HT-29 (cell line): ENCODE results near the gene MYPN. TPM values are rescaled to one million over a fixed set of nuclear protein-coding genes. Genes with fewer than 3 reads are reported as not detected.
A peak's percentile ranks its signal among the peaks of the same experiment; 100 is the strongest.
"Not testable (repeated sequence)": the region's sequence is repeated elsewhere in the genome, so short reads cannot be mapped to it uniquely, and the experiment has no call there.

Experiments
- DNase-seq: peaks from one replicate; pipeline ENCODE4 v3.0.0-alpha.2; 2015; ENCODE audit warnings: low spot score
- total RNA-seq: library from RNA; depleted of rRNA; stranded (reverse); fragments of >200 nt; shearing (Covaris generic); gene quantifications from 2 replicates; pipeline ENCODE4 v1.2.3, GENCODE V29; 2014; rRNA removed

MYPN gene, protein sequence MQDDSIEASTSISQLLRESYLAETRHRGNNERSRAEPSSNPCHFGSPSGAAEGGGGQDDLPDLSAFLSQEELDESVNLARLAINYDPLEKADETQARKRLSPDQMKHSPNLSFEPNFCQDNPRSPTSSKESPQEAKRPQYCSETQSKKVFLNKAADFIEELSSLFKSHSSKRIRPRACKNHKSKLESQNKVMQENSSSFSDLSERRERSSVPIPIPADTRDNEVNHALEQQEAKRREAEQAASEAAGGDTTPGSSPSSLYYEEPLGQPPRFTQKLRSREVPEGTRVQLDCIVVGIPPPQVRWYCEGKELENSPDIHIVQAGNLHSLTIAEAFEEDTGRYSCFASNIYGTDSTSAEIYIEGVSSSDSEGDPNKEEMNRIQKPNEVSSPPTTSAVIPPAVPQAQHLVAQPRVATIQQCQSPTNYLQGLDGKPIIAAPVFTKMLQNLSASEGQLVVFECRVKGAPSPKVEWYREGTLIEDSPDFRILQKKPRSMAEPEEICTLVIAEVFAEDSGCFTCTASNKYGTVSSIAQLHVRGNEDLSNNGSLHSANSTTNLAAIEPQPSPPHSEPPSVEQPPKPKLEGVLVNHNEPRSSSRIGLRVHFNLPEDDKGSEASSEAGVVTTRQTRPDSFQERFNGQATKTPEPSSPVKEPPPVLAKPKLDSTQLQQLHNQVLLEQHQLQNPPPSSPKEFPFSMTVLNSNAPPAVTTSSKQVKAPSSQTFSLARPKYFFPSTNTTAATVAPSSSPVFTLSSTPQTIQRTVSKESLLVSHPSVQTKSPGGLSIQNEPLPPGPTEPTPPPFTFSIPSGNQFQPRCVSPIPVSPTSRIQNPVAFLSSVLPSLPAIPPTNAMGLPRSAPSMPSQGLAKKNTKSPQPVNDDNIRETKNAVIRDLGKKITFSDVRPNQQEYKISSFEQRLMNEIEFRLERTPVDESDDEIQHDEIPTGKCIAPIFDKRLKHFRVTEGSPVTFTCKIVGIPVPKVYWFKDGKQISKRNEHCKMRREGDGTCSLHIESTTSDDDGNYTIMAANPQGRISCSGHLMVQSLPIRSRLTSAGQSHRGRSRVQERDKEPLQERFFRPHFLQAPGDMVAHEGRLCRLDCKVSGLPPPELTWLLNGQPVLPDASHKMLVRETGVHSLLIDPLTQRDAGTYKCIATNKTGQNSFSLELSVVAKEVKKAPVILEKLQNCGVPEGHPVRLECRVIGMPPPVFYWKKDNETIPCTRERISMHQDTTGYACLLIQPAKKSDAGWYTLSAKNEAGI (N-terminal part only)
- not detected in 2 replicates for total RNA-seq

DNA sequence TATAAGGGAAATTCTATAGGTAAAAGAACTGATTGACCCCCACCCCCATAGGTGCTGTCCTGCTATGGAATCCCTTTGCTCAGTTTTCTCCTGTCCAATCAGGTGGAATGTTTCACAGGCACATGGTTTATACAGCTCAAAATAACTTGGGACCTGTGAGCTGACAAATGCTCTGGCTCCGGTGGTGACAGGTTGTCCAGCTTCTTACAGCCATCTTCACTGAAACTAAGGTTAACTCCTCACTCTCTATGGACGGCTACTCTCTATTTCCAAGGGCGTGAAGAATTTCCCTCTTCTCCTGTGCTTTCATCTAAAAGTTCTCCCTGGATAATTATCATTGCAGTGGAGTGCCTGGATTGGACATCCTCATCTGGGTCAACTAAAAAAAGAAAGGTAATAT, at the start of gene MYPN:
TSS of gene MYPN (plus strand) at position 158 of the 400 bp plus-strand sequence. CDS start 11,951 bp downstream, outside the sequence.
- no peak for DNase-seq

DNA sequence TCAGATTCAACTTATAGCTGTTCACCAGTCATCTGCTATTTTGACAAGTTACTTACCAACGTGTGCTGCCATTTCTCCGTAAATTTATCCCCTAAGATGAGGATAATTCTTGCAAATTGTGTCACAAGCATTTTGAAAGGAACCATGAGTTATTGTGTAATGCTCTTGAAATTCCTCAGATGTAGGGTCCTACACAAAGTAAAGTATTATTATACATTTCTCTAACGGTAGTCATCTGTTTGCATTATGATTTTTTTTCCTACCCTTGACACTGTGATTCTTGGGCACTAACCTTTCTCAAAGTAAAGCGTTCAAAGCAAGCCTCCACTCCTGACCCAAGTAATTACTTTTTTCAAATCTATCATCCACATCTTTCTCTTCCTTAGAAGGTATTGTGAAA, 42.3 kb upstream of the MYPN start:
- no peak for DNase-seq

DNA sequence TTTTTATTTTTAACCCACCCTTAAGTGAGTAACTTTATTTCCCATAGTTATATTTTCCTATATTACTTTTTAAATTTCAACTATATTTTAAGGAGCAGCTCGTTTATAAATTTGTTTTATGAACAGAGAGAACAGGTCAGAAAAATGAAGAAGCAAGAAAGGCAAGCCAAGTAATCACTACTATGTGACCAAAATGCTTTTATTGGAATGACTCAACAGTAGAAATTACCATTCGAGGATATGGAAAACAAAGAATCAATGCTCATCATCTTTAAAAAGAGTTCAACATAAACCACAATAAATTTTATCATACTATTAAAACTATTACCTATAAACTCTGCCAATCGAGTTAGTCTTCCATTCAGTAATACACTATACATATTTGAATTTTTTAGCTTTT, 41.8 kb upstream of the MYPN start:
- DNase-seq, result no peak

DNA sequence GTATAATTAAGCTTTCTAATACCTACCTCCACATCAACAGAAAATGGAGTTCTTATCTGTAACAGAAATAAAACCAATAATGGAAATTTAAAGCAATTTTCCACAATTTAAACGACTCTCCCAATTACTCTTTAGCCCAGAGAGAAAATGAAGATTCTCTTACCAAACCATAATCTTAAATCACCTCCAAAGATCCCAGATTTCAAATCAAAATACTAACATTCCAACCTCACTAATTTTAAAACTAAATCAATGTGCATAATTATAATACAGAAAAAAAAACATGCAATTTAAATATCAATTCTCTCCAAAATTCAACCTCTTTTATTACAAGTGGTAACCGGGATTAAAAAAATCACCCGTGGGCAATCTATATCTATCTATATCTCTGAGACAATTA, 35.7 kb upstream of the MYPN start:
- no peak for DNase-seq

DNA sequence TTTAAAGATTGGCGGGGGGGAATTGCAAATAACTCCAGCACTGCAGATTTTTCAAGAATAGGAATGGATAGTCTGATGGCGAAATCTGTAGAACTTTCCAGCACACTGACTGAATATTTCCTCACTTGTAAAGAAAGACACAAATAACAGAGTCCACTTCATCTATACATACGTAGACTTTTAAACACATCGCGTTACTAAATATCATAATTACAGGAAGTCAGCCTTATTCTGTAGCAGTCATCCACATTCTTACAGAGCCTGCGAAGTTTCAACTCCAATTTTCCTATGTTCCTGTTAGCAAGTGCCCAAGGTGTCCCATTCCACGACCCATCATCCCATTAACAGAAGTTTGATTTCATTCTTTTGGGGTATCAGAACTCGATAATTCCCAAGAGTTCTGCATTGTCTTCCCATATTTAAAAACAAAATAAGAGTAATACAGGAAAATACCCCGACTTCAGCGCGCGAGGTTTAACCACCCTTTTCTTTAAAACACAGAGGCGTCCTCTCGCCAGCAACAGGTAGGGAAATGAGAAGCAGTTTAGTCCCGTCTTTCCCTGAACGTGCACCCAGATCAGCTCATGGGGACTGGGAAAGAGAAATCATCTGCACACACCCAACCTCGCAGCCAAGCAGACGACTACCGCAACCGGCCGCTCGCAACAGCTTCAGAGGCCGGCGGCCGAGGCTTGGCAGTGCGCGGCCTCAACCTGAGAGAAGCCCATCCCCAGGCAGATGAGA, 35.1 kb upstream of the MYPN start:
- DNase-seq, result peak; percentile 56

DNA sequence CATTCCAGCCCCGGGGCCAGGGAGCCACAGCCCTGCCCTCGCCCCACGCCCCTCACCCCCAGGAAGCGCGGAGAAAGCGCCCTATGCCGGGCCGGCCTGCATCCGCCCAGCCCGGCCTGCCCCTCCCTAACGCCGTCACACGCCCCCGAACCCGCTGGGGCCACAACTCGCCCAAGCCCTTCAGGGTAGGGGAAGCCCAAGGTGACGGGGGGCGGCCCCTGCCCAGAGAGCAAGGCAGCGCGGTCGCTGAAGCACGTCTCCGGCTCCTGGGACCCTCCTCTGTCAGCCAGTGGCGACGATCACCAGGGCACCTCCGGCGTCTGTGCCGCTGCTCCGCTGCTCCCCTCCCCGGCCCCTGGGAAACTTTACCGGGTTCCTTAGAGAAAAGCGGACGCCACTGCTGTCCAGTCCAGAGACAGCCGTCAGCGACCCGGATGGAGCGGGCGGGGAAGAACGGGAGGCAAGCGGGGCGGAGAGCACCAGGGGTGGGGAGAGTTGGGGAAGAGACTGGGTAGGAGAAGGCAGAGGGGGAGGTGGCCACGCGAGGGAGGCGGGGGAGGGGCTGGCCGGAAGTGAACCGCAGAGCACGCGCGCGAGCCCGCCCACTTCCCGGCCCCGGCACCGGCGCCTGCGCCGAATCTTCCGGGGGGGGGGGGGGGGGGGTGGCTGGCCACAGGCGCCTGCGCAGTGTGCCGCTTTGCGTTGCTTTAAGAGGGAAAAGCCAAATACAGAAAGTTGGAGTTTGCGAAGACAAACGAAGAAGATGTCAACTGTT, 34.3 kb upstream of the MYPN start, which contains the start of gene HERC4:
TSS of gene HERC4 (minus strand) at position 509 of the 775 bp plus-strand sequence. CDS start 2,175 bp downstream, outside the sequence.
- DNase-seq, result peak; percentile 88

DNA sequence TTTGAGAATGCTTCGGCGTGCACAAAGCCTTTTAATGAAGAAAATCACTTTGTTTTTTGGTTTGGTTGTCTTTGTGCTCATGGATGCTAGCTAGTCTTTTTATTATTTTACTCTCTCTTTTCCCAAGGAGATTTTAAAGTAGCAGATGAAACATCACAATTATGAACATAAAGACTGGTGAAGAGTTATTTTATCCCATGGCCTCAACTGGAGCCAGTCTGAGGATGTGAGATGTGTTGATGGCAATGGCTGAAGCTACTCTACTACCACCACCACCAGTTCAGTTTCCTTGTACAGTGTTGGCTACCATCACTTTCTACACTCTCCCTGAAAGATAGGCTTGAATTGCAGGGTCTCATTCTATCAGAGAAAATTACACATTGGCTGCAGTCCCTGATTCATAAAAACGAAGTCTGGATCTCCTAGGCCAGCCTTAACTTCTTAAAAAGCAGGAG, 33.7 kb upstream of the MYPN start:
- no peak for DNase-seq

DNA sequence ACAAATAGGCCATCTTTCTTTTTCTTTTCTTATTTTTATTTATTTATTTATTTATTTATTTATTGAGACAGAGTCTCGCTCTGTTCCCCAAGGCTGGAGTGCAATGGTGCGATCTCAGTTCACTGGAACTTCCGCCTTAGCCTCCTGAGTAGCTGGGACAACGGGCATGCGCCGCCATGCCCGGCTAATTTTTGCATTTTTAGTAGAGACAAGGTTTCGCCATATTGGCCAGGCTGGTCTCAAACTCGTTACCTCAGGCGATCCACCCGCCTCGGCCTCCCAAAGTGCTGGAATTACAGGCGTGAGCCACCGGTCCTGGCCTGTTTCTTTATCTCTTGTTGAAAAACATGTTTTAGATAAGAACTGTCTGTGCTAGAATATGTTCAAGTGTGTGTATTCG, 33.2 kb upstream of the MYPN start:
- not testable (repeated sequence) for DNase-seq

DNA sequence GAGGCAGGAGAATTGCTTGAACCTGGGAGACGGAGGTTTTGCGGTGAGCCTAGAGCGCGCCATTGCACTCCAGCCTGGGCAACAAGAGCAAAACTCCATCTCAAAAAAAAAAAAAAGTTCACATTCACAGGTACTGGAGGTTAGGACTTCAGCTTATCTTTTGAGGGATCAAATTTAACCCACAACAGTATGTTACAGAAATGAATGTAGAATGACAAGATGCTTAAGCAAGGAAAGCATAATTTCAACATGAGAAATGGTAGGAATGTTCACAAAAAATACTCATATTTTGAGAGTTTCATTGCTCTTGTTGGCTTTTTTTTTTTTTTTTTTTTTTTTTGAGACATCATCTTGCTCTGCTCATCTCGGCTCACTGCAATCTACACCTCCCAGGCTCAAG, 32.3 kb upstream of the MYPN start:
- DNase-seq, result no peak

DNA sequence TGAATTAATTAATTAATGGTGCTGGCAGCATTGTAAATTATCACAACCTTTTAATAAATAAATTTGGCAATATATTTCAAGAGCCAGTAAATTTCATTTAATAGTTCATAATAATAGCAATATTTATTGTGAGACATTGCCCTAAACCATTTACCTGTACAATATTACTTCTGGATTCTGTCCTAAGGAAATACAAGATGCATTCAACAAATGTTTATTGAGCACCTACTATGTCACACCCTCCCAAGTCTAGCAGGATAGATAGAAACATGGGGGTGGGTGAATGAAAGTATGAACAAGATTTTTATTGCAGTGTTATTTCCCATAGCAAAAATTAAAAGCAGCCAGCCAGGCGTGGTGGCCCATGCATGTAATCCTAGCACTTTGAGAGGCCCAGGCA, 29.9 kb upstream of the MYPN start:
- no peak for DNase-seq

DNA sequence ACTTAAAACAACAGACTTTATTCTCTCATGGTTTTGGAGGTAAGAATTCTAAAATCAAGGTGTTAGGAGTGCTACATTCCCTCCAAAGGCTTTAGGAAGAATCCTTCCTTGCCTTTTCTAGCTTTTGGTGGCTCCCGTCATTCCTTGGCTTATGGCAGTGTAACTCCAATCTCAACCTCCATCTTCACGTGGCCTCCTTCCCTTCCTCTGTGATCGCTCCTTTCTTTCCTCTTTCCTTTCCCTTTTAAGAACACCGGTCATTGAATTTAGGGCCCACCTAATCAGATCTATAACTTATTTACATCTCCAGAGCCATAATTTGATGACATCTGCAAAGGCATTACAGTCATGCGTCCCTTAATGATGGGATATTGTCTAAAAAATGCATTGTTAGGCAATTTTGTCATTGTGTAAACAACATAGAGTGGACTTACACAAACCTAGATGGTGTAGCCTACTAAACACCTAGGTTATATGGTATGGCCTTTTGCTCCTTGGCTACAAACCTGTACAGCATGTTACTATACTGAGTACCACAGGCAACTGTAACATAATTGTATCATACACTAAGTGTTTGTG, 28.3 kb upstream of the MYPN start:
- no peak for DNase-seq

DNA sequence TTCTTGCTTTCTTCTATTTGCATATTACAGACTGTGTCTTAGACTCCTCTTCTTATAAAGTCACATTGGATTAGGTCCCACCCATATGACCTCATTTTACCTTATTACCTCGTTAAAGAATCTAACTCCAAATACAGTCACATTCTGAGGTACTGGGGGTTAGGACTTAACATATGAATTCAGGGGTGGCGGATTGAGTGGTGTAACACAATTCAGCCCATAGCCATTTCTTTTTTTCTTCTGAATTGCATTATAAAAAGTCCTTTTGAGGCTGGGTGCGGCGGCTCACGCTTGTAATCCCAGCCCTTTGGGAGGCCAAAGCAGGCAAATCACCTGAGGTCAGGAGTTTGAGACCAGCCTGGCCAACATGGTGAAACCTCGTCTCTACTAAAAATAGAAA, 27.4 kb upstream of the MYPN start:
- DNase-seq, result no peak

DNA sequence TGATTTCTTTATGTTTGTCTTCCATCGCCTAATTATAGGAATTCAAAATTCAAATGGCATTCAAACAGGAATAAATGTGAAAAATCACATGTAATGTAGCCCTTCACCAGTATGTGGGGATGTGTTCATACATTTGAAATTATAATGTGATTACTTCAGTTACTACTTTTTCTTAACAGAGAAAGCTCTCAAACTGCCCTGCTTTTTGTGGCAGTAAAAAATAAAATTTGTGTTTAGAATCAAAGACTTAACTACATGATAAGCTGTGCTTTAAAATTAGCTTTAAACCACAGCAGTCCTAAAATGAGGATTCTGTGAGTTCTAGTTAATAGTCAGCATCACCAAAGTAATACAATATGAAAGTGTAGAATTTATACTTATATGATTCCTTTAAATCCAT, 26.4 kb upstream of the MYPN start:
- peak; percentile 62 for DNase-seq

DNA sequence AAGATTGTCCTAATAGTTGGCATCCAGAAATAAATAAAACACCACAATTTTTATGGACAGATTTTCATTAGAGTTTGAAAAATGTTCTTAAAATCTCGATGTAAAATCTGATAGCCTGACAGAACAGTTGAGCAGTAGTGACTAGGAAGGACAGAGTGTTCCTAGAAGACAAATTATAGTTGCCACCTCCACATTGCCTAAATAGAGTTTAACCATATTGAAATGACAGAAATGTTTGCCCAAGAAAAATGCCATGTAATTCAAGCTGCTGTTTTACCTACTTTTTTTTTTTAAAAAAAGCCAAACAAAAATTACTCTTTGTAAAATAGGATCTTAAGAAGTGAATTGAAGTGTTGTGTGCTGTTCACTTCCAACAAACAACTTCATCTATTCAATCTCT, 25.3 kb upstream of the MYPN start:
- no peak for DNase-seq

DNA sequence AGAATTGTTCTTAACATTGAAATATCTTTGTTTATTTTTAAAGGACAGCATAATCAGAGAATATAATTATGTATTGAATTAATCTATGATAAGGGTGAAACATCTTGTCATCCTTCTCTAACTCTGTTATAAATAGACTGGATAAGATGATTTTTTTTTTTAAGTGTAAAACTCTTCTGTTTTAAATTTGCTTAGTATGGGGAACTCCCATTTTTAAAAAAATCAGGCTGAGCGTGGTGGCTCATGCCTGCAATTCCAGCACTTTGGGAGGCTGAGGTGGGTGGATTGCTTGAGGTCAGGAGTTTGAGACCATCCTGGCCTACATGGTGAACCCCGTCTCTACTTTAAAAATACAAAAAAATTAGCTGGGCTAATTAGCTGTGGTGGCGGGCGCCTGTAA, 24.8 kb upstream of the MYPN start:
- no peak for DNase-seq

DNA sequence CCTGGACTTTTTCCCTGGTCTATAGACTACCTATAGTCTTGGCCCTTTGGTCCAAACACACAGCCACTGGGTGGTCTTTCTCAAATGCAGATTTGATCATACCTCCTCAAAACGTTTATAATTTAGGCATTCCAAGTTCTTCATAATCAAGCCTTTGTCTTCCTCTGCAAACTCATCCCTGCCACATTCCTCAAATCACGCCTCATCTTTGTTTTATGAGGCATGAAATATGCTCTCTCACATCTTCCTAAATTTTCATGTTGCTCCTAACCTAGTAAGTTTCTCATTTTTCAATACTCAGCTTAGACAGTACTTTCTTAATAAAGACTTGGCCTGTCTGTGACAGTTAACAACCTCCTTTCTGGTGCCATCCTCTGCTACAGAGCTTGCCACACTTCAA, 23.3 kb upstream of the MYPN start:
- DNase-seq, result no peak

DNA sequence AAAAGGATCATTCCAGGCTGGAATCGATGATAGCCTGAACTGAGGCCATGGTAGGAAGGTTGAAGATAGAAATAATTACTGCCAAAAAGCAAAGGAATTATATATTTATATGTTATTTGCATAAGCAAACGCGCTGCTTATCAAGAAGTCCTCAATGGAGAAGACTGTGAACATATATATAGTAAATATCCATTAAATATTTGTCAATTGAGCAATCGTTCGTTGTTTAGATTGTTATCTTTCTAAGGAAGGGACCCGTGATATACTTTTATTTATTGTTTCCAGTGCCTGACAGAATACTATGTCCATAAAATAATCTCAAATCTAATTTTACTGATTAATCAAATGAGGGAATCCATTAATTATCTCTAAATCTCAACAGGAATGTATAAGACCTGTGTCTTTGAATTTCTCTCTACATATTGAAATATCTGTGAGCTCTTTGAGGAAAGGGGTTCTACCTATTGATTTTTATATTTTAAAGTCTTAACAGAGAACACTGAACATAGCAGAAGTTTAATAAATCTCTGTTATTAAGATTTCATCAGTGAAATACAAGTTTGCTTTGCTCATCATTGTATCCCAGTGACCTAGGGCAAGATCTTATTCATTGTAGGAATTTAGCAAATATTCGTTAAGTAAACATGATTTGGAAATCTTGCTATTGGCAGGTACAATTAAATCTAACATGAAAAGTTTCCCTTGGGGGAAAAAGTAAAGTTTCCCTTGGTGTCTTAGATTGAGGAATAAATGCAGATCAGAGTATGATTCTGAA, 22.2 kb upstream of the MYPN start:
- DNase-seq, result peak; percentile 14

DNA sequence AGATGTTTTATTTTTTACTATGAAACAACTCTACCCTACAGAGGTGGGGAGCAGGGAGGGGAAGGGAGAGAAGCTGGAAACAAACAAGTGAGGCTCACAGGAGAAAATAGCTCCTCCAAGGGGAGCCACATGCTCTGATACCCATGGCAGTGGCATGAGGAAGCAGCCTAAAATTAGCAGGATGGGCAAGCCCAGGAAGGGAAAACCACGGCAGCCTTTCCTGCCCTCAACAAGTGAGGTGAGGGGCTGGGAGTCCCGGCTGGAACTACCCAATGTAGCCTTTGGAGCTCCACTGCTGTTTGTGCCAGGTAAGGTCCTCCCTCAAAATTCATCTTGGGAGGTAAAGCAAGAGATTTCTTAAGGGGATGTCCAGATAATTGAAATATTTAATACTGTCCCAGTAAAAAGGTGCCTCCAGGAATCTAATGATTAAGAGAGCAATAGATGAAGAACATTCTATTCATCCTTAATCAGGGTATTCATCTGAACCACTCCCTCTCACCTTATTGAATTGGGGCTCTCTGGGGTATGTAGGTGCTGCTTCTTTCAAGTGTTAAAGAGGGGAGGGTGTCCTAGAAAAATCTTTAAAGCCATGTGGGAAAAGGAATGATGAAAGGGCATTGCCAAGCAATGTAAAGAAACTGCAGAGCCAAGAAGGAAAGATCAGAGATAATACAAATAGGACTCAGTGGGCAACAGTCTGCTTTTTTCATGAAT, 21.4 kb upstream of the MYPN start:
- no peak for DNase-seq
